GM21529 (cell line): ENCODE measurements around the gene FEV.
"Not testable (repeated sequence)": the region's sequence is repeated elsewhere in the genome, so short reads cannot be mapped to it uniquely, and the experiment has no call there.

Source experiments
- ATAC-seq: cut with Tn5 transposase; IDR thresholded peaks from one replicate; pipeline ENCODE4 v1.9.1; 2021; ENCODE audit not compliant: unreplicated experiment

FEV gene

GRCh38 chr2:218946621-218947020, 38.4 kb downstream of the FEV start:
- no peak for ATAC-seq

DNA sequence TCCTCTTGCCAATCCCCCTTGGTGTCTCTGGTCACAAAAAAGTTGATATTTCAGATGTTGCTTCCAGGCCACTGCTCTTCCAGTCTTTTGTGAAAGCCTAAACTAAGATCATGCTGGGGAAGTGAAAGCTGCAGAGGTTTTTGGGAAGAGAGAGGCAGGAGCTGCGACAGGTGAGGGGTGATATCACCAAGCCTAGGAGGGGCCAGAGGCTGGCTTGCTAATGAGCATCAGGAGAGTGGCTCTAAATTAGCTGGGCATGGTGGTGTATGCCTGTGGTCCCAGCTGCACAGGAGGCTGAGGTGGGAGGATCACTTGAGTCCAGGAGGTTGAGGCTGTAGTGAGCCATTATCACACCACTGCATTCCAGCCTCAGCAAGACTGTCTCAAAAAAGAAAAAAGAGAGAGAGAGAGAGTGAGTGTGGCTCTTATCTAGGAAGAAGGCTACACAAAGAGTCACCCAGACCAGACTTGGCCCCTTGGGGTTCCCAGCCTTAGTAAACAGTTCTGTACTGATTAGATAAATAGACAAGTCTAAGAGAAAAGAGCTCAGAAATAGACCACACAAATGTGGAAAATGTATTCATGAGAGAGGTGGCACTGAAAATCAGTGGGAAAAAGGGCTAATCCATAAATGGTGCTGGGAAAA, 40.1 kb downstream of the FEV start:
- no peak for ATAC-seq

DNA sequence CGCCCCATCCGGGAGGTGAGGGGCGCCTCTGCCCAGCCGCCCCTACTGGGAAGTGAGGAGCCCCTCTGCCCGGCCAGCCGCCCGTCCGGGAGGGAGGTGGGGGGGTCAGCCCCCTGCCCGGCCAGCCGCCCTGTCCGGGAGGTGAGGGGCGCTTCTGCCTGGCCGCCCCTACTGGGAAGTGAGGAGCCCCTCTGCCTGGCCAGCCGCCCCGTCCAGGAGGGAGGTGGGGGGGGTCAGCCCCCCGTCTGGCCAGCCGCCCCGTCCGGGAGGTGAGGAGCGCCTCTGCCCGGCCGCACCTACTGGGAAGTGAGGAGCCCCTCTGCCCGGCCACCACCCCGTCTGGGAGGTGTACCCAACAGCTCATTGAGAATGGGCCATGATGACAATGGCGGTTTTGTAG, 53.2 kb downstream of the FEV start:
- ATAC-seq = not testable (repeated sequence)
